SK-N-SH (cell line): ENCODE data around the gene TMUB1. TPM values are rescaled to one million over a fixed set of nuclear protein-coding genes. Genes with fewer than 3 reads are reported as not detected.

Source experiments
- CTCF ChIA-PET: fragments of 300-600, 350-600 bp; formaldehyde crosslinking; extraction: SDS; loops from one replicate; lab custom pipeline; 2021; lab: Yijun Ruan, JAX
- POLR2A ChIA-PET: fragments of 350-600 bp; sonication (Branson Sonifier 250); formaldehyde crosslinking; extraction: SDS; loops from one replicate; lab custom pipeline; 2020; ENCODE audit warnings: antibody characterized with exemption, inconsistent platforms; lab: Yijun Ruan, JAX
- DNase-seq: peaks from one replicate; pipeline ENCODE4 v3.0.0; 2012
- H2AFZ ChIP-seq: fragments of 200-600 bp; sonication (generic); 2 replicates; pipeline ENCODE4 v1.8.1; 2016; ENCODE audit warnings: antibody characterized with exemption, mild to moderate bottlenecking, low read depth
- H3F3A ChIP-seq: fragments of 200-600 bp; sonication (generic); replicated peaks from 2 replicates; pipeline ENCODE3; 2016; ENCODE audit warnings: antibody characterized with exemption, mild to moderate bottlenecking; ENCODE audit not compliant: insufficient read depth
- H3K27ac ChIP-seq, 2 experiments: fragments of 200-500 bp in 1 of 2; fragments of 200-600 bp in 1 of 2; sonication (Bioruptor generic) in 1 of 2; sonication (generic), shearing (Covaris generic) in 1 of 2; 2 replicates each; pipeline versions ENCODE4 v1.5.1 to v1.6.1; 2014 to 2016; ENCODE audit warnings: low read depth in 2 of 2, inconsistent platforms in 1 of 2, low read length in 1 of 2, mild to moderate bottlenecking in 1 of 2, mixed read lengths in 1 of 2
- H3K27me3 ChIP-seq: fragments of 200-600 bp; sonication (generic), shearing (Covaris generic); 2 replicates; pipeline ENCODE4 v1.6.1; 2016; ENCODE audit warnings: mixed run types; ENCODE audit not compliant: insufficient read depth
- H3K36me3 ChIP-seq, 2 experiments: fragments of 200-500 bp in 1 of 2; fragments of 200-600 bp in 1 of 2; sonication (Bioruptor generic) in 1 of 2; sonication (generic) in 1 of 2; replicated peaks in 1 of 2; 2 replicates each; pipeline versions ENCODE3 to v1.5.1; 2014 to 2016; ENCODE audit warnings: low read length in 1 of 2, mild to moderate bottlenecking in 1 of 2; ENCODE audit not compliant: insufficient read depth in 2 of 2, control insufficient read depth in 1 of 2
- H3K4me1 ChIP-seq, 2 experiments: fragments of 200-500 bp in 1 of 2; fragments of 200-600 bp in 1 of 2; sonication (Bioruptor generic) in 1 of 2; sonication (generic), shearing (Covaris generic) in 1 of 2; 2 replicates each; pipeline versions ENCODE4 v1.5.1 to v1.6.1; 2014 to 2016; ENCODE audit warnings: low read depth in 1 of 2, low read length in 1 of 2, mixed run types in 1 of 2; ENCODE audit not compliant: insufficient read depth in 2 of 2, control insufficient read depth in 1 of 2
- H3K4me2 ChIP-seq: fragments of 200-600 bp; sonication (generic), shearing (Covaris generic); 2 replicates; pipeline ENCODE4 v1.6.1; 2017; ENCODE audit warnings: mixed run types
- H3K4me3 ChIP-seq, 2 experiments: fragments of 200-500 bp in 1 of 2; fragments of 200-600 bp in 1 of 2; sonication (Bioruptor generic) in 1 of 2; sonication (generic), shearing (Covaris generic) in 1 of 2; 2 replicates each; pipeline versions ENCODE4 v1.5.1 to v1.8.1; 2014 to 2016; ENCODE audit warnings: low read depth in 2 of 2, inconsistent platforms in 1 of 2, low read length in 1 of 2, mild to moderate bottlenecking in 1 of 2, mixed read lengths in 1 of 2, moderate library complexity in 1 of 2
- H3K79me2 ChIP-seq: fragments of 200-600 bp; sonication (generic); 2 replicates; pipeline ENCODE4 v1.8.1; 2017; ENCODE audit warnings: mild to moderate bottlenecking; ENCODE audit not compliant: insufficient read depth
- H3K9ac ChIP-seq: fragments of 200-600 bp; sonication (generic); 2 replicates; pipeline ENCODE4 v1.6.1; 2017; ENCODE audit warnings: mixed run types
- H3K9me2 ChIP-seq: fragments of 200-600 bp; sonication (generic); 2 replicates; pipeline ENCODE4 v1.6.1; 2017; ENCODE audit warnings: mixed run types
- H3K9me3 ChIP-seq: fragments of 200-600 bp; sonication (generic); 2 replicates; pipeline ENCODE4 v1.6.1; 2017; ENCODE audit warnings: mixed run types, mild to moderate bottlenecking, moderate library complexity
- H4K20me1 ChIP-seq: fragments of 200-600 bp; sonication (generic); 2 replicates; pipeline ENCODE4 v1.6.1; 2017; ENCODE audit warnings: mild to moderate bottlenecking, mixed run types; ENCODE audit not compliant: insufficient read depth
- EZH2phosphoT487 ChIP-seq: fragments of 200-600 bp; sonication (generic); IDR thresholded peaks from 2 replicates; pipeline ENCODE4 v1.6.1; 2017; ENCODE audit warnings: low read depth, mixed run types, mild to moderate bottlenecking, antibody characterized with exemption, moderate library complexity, borderline replicate concordance
- FOSL2 ChIP-seq: IDR thresholded peaks from 2 replicates; pipeline ENCODE4 v1.4.0; 2012; ENCODE audit warnings: low read depth, mild to moderate bottlenecking, moderate library complexity, borderline replicate concordance
- NFIC ChIP-seq: IDR thresholded peaks from 2 replicates; pipeline ENCODE4 v1.4.0; 2012; ENCODE audit warnings: borderline replicate concordance
- POLR2AphosphoS5 ChIP-seq: IDR thresholded peaks from 2 replicates; pipeline ENCODE4 v1.6.1; 2012; ENCODE audit warnings: low read depth, low read length
- RAD21 ChIP-seq: IDR thresholded peaks from 2 replicates; pipeline ENCODE4 v1.6.1; 2012; ENCODE audit warnings: mild to moderate bottlenecking, low read length
- RCOR1 ChIP-seq: fragments of 150-350 bp; IDR thresholded peaks from 2 replicates; pipeline ENCODE4 v1.6.1; 2017; ENCODE audit warnings: antibody characterized with exemption, low read length
- RFX5 ChIP-seq: IDR thresholded peaks from 2 replicates; pipeline ENCODE4 v1.6.1; 2012; ENCODE audit warnings: mild to moderate bottlenecking, improper control_type of control experiment, low read length
- YY1 ChIP-seq: IDR thresholded peaks from 2 replicates; pipeline ENCODE4 v1.4.0; 2012; ENCODE audit warnings: low read depth, mild to moderate bottlenecking
- WGBS: methylation state at CpG from one replicate; pipeline ENCODE4 v1.1.6; 2017; ENCODE audit warnings: low lambda C conversion rate; 5-methylcytosine and 5-hydroxymethylcytosine counted together
- polyA plus RNA-seq, 3 experiments: library from polyadenylated mRNA; depleted of rRNA; stranded (reverse); fragments of >200 nt; gene quantifications; 2 replicates each; pipeline ENCODE4 v1.2.3, GENCODE V29; 2012
- TF ChIP-seq, protein P1 (sequence below): IDR thresholded peaks from 2 replicates; pipeline ENCODE4 v1.6.1; 2012; ENCODE audit warnings: mild to moderate bottlenecking, low read depth, low read length, moderate library complexity
- TF ChIP-seq, protein P2 (sequence below): fragments of 150-350 bp; IDR thresholded peaks from 2 replicates; pipeline ENCODE4 v1.6.1; 2016; ENCODE audit warnings: mild to moderate bottlenecking, low read depth, low read length
- TF ChIP-seq, protein P3 (sequence below): IDR thresholded peaks from 2 replicates; pipeline ENCODE4 v1.4.0; 2012; ENCODE audit warnings: low read depth, borderline replicate concordance

Gene TMUB1
- polyA plus RNA-seq, 1 of the 3 experiments (the other 2 are of a cell fraction) = 60.6 TPM

DNA sequence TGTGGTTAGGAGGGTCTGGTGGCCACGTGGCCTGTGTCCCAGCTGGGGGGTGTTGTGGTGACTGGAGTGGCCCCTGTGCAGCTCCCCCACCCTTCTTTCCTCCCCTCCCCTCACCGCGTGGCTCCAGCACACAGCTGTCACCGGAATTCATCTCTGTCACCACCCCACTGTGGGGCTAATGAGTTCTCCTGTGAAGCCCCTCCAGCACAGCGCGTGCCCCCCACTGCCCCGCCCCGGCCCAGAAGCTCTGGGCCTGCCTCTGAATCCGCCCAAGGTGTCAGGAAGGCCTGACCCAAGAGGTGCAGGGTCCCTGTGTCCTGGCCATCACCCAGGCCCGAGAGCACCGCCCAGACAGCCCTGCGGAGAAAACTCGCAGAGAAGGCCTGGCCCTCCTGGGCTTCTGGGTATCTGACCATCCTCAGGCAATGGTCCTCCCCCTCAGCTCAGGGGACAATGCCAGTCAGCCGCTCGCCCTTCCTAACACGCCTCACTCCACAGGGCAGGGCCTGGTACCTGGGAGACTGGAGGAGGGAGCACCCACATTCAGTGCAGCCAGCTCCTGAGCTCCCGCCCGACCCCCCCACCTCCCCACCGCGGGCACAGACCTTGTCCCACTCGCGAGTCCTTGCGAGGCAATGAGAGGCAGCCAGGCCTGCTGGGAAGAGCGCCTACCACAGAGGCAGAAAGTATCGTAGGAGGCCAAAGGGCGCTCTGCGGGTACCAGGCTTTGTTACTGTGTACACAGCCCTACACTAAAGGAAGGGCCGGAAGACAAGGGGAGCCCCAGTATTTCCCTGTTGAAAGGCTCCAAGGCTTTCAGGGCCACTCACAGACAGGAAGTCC lies 46.0 kb upstream of the TMUB1 start:
- Histone ChIP-seq H2AFZ (no peak overlapping the region), H3K27ac (no peak overlapping the region), H3F3A (no peaks in the 10 kb centered on the region), H3K4me1 (peaks cover 0 to 34% of the 10 kb centered on the region in 2 experiments; a peak in 1 of 4 replicates), H3K9ac (no peak overlapping the region), H3K4me3 (no peak overlapping the region), H3K9me2 (no peaks in the 10 kb centered on the region), H4K20me1 (peaks cover 21% of the 10 kb centered on the region), H3K79me2 (peaks cover 15% of the 10 kb centered on the region; the same call in 1 of the 2 replicates), H3K4me2 (no peak overlapping the region), H3K9me3 (no peaks in the 10 kb centered on the region), H3K27me3 (no peaks in the 10 kb centered on the region), H3K36me3 (peaks cover 27 to 88% of the 10 kb centered on the region in 2 experiments)
- TF ChIP-seq, protein P1, sequence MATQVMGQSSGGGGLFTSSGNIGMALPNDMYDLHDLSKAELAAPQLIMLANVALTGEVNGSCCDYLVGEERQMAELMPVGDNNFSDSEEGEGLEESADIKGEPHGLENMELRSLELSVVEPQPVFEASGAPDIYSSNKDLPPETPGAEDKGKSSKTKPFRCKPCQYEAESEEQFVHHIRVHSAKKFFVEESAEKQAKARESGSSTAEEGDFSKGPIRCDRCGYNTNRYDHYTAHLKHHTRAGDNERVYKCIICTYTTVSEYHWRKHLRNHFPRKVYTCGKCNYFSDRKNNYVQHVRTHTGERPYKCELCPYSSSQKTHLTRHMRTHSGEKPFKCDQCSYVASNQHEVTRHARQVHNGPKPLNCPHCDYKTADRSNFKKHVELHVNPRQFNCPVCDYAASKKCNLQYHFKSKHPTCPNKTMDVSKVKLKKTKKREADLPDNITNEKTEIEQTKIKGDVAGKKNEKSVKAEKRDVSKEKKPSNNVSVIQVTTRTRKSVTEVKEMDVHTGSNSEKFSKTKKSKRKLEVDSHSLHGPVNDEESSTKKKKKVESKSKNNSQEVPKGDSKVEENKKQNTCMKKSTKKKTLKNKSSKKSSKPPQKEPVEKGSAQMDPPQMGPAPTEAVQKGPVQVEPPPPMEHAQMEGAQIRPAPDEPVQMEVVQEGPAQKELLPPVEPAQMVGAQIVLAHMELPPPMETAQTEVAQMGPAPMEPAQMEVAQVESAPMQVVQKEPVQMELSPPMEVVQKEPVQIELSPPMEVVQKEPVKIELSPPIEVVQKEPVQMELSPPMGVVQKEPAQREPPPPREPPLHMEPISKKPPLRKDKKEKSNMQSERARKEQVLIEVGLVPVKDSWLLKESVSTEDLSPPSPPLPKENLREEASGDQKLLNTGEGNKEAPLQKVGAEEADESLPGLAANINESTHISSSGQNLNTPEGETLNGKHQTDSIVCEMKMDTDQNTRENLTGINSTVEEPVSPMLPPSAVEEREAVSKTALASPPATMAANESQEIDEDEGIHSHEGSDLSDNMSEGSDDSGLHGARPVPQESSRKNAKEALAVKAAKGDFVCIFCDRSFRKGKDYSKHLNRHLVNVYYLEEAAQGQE = no peak
- TF ChIP-seq, protein P2, sequence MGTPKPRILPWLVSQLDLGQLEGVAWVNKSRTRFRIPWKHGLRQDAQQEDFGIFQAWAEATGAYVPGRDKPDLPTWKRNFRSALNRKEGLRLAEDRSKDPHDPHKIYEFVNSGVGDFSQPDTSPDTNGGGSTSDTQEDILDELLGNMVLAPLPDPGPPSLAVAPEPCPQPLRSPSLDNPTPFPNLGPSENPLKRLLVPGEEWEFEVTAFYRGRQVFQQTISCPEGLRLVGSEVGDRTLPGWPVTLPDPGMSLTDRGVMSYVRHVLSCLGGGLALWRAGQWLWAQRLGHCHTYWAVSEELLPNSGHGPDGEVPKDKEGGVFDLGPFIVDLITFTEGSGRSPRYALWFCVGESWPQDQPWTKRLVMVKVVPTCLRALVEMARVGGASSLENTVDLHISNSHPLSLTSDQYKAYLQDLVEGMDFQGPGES = no peak
- no peak for TF ChIP-seq FOSL2
- TF ChIP-seq RCOR1 = no peak
- TF ChIP-seq, protein P3, sequence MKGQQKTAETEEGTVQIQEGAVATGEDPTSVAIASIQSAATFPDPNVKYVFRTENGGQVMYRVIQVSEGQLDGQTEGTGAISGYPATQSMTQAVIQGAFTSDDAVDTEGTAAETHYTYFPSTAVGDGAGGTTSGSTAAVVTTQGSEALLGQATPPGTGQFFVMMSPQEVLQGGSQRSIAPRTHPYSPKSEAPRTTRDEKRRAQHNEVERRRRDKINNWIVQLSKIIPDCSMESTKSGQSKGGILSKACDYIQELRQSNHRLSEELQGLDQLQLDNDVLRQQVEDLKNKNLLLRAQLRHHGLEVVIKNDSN = no peak
- TF ChIP-seq RFX5 = no peak
- TF ChIP-seq YY1 = no peak
- TF ChIP-seq POLR2AphosphoS5 = no peak
- no peak for TF ChIP-seq NFIC
- TF ChIP-seq RAD21 = no peak
- no peak for TF ChIP-seq EZH2phosphoT487
- DNase-seq = no peak
- ChIA-PET CTCF (interaction anchor here (0.9 to 18.0 kb wide), 10 partner anchors 9 to 113 kb away, joined by 3 to 243 read pairs (median 5); partner anchors contain the start of gene GBX1), POLR2A (no interaction called here)
- 95% methylated on average over 22 of the region's 28 CpGs for WGBS
